ENCODE data around the gene B3GLCT. TPM values are rescaled to one million over a fixed set of nuclear protein-coding genes. Genes with fewer than 3 reads are reported as not detected.

B3GLCT gene
- total and polyA plus RNA-seq, 2 of the 13 experiments (the other 11 are each of a cell fraction or from before 2014, with no cell fraction given), result 2.0 to 7.1 TPM

DNA sequence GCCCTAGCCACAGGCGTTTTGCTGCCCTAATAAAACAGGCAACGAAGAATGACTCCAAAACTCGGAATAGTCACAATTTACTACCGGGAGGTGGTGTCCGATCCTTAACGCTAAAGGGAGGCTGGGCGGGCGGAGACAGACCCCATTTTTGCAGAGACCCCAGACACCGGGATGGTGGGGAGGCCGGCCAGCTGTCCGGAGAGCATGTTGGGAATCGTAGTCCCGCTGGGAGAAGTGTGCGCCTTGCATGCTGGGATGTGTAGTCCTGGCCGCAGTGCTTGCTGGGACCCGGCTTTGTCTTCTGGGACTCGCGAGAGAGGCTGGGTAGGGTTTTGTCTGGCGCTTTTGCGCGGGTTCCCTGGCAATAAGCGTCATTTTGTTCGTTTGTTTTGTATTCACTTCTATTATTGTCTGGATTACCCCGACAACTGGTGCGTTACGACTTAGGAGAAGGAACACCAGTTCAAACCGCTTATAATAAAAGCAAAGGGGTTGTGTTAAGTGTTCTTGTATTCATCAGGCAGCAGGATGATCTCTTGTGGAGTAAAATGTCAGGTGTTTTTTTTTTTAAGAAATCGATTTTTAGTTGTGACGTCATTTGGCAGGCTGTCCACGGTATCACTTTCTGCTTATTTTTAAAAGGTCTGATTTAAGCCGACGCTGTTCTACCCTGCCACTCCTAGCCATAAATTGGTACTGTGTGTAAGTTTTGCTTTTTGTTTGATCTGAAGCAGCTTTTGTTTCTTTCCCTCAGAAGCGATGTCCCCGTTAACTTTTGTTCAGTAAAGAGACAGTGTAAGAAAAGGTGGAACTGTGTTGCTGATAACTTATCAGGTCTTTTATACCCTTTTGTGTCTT is 37.4 kb upstream of the B3GLCT start (continued):
- TF ChIP-seq, protein P1, sequence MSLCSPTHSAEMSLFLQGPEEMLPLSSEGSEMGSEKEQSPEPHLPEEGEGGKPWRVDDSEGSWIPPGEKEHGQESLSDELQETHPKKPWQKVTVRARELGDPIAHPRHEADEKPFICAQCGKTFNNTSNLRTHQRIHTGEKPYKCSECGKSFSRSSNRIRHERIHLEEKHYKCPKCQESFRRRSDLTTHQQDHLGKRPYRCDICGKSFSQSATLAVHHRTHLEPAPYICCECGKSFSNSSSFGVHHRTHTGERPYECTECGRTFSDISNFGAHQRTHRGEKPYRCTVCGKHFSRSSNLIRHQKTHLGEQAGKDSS (CRISPR knock-in tag; IDR thresholded peaks at IDR 0.05; ENCODE audit: borderline replicate concordance, low read depth), result no peak
- TF ChIP-seq ZNF550 (CRISPR knock-in tag; IDR thresholded peaks at IDR 0.05; ENCODE audit: borderline replicate concordance), result no peak

DNA sequence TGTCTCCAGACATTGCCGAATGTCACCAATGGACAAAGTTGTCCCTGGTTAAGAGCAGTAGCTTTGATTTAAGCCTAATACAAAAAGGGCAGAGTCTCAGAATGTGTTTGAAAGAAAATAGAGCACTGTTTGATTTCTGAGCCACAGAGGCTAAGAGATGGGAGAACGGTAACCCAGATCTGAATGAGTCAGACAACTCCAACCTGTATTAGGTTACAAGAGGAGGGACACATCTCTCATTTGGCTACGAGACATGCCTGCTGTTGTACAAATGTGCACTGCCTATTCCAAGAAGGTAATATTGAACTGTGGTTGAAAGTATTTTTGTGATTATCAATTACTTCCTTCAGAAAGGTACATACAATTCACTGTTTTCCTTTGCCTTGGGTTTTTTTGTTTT is 33.2 kb upstream of the B3GLCT start:
- peaks cover 54% of the 10 kb centered on the region for H3K4me1 ChIP-seq (ENCODE audit: insufficient read depth, low read length)
- no peaks in the 10 kb centered on the region for H3K36me3 ChIP-seq (replicated peaks in 1 of 2; ENCODE audit: control insufficient read depth in 1 of 2, insufficient read depth in 2 of 2, low read length in 2 of 2)
- peak overlapping the region; percentile 46 for H3K4me2 ChIP-seq (ENCODE audit: low read depth, low read length)
- no peak overlapping the region for H3K9ac ChIP-seq (ENCODE audit: insufficient read depth, low read depth, low read length)
- H4K20me1 ChIP-seq (ENCODE audit: insufficient read depth, low read length), result no peaks in the 10 kb centered on the region
- ATAC-seq (peak; percentile 6; the same call in 1 of the 3 replicates), DNase-seq (ENCODE audit: low spot score) (peak; percentile 56), FAIRE-seq (no peak)
- in situ Hi-C loops (cut with HindIII; ENCODE audit: extremely low pct_ligation_motif_present, low pct_unique_long_range_greater_than_20kb), result no loop called here
- H2AFZ ChIP-seq (ENCODE audit: low read length), result no peak overlapping the region
- POLR2A ChIA-PET, result interaction anchor here (0.6 kb wide), 2 partner anchors 550 to 1010 kb away, joined by 3 to 4 read pairs; no protein-coding TSS in a partner anchor
- no peak overlapping the region for H3K27ac ChIP-seq (ENCODE audit: extremely low read length, insufficient read depth, low read length)
- 14% methylated on average over 3 of the region's 3 CpGs for WGBS (ENCODE audit: low lambda C conversion rate)
- TF ChIP-seq AGO1 (IDR thresholded peaks at IDR 0.05; ENCODE audit: low read depth, low read length, poor library complexity, severe bottlenecking), result no peak
- TF ChIP-seq ZBTB42 (CRISPR knock-in tag; IDR thresholded peaks at IDR 0.05), result no peak
- TF ChIP-seq, protein P2, sequence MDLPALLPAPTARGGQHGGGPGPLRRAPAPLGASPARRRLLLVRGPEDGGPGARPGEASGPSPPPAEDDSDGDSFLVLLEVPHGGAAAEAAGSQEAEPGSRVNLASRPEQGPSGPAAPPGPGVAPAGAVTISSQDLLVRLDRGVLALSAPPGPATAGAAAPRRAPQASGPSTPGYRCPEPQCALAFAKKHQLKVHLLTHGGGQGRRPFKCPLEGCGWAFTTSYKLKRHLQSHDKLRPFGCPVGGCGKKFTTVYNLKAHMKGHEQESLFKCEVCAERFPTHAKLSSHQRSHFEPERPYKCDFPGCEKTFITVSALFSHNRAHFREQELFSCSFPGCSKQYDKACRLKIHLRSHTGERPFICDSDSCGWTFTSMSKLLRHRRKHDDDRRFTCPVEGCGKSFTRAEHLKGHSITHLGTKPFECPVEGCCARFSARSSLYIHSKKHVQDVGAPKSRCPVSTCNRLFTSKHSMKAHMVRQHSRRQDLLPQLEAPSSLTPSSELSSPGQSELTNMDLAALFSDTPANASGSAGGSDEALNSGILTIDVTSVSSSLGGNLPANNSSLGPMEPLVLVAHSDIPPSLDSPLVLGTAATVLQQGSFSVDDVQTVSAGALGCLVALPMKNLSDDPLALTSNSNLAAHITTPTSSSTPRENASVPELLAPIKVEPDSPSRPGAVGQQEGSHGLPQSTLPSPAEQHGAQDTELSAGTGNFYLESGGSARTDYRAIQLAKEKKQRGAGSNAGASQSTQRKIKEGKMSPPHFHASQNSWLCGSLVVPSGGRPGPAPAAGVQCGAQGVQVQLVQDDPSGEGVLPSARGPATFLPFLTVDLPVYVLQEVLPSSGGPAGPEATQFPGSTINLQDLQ (CRISPR knock-in tag; IDR thresholded peaks at IDR 0.05), result no peak
- TF ChIP-seq ZNF552 (CRISPR knock-in tag; IDR thresholded peaks at IDR 0.05; ENCODE audit: borderline replicate concordance), result no peak
- peak; percentile 72; the same call in 1 of the 2 replicates for TF ChIP-seq SIX1 (CRISPR knock-in tag; IDR thresholded peaks at IDR 0.05; ENCODE audit: borderline replicate concordance)
- peak; percentile 48 for TF ChIP-seq FOSL2 (CRISPR knock-in tag; IDR thresholded peaks at IDR 0.05)
- TF ChIP-seq, protein P3, sequence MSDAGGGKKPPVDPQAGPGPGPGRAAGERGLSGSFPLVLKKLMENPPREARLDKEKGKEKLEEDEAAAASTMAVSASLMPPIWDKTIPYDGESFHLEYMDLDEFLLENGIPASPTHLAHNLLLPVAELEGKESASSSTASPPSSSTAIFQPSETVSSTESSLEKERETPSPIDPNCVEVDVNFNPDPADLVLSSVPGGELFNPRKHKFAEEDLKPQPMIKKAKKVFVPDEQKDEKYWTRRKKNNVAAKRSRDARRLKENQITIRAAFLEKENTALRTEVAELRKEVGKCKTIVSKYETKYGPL (CRISPR knock-in tag; IDR thresholded peaks at IDR 0.05), result no peak
- no TSS peak for BruUV-seq (replicated peaks)
- no peaks in the 10 kb centered on the region for H3K9me3 ChIP-seq (ENCODE audit: low read length)
- CTCF ChIA-PET (ENCODE audit: low intra/inter-chr PET ratio, low total read pairs), result no interaction called here
- no peaks in the 10 kb centered on the region; a peak in 1 of 5 replicates for H3K27me3 ChIP-seq (ENCODE audit: control insufficient read depth in 1 of 2, insufficient read depth in 2 of 2, low read length in 2 of 2)
- 0 out of 6 replicates have a peak overlapping the region, but pooled peaks of 1 of the 3 experiments have one; percentile 2 for H3K4me3 ChIP-seq (replicated peaks in 1 of 3; ENCODE audit: insufficient read depth in 1 of 3, low read depth in 2 of 3, low read length in 3 of 3)
- intact Hi-C loops (cut with micrococcal nuclease; ENCODE audit: unreplicated experiment), result loop anchor here (10.0 kb wide), 1 partner anchor 772 kb away; no protein-coding TSS in a partner anchor
- no peaks in the 10 kb centered on the region for H3K79me2 ChIP-seq (ENCODE audit: insufficient read depth, low read length)
